H1 (cell line): ENCODE measurements around the gene AFF4. TPM values are rescaled to one million over a fixed set of nuclear protein-coding genes. Genes with fewer than 3 reads are reported as not detected.

Experiments
- CTCF ChIA-PET: fragments of 300-600 bp; sonication (Branson Sonifier 250); formaldehyde crosslinking; loops from one replicate; lab custom pipeline; 2021; ENCODE audit not compliant: partially characterized antibody; lab: Charles Lee
- POLR2A ChIA-PET: fragments of 300-600 bp; sonication (Branson Sonifier 250); formaldehyde crosslinking; loops from one replicate; lab custom pipeline; 2021; ENCODE audit warnings: inconsistent platforms; ENCODE audit not compliant: partially characterized antibody; lab: Charles Lee
- DNase-seq, 2 experiments: peaks; one replicate each; pipeline versions ENCODE4 v3.0.0 to v3.0.0-alpha.2; 2010 to 2022; ENCODE audit warnings: low spot score in 2 of 2, low read depth in 1 of 2, mixed read lengths in 1 of 2
- FAIRE-seq: peaks from 2 replicates; lab custom pipeline; 2011; peaks lifted over from hg19 to GRCh38; lab: Jason Lieb, UNC
- H2AFZ ChIP-seq: 2 replicates; pipeline ENCODE4 v1.8.1; 2012; ENCODE audit warnings: low read length, inconsistent platforms
- H2AK5ac ChIP-seq: 2 replicates; pipeline ENCODE4 v1.6.1; 2013; ENCODE audit warnings: low read depth, low read length
- H2BK120ac ChIP-seq: replicated peaks from 2 replicates; pipeline ENCODE3; 2013; ENCODE audit warnings: low read depth, low read length, inconsistent platforms
- H2BK12ac ChIP-seq: 2 replicates; pipeline ENCODE4 v1.6.1; 2013; ENCODE audit warnings: low read depth, low read length
- H2BK15ac ChIP-seq: 2 replicates; pipeline ENCODE4 v1.6.1; 2013; ENCODE audit warnings: low read length
- H2BK20ac ChIP-seq: 2 replicates; pipeline ENCODE4 v1.6.1; 2013; ENCODE audit warnings: low read length
- H2BK5ac ChIP-seq: 2 replicates; pipeline ENCODE4 v1.6.1; 2013; ENCODE audit warnings: low read depth, low read length
- H3K14ac ChIP-seq: 2 replicates; pipeline ENCODE4 v1.6.1; 2013; ENCODE audit warnings: inconsistent platforms; ENCODE audit not compliant: insufficient read length
- H3K18ac ChIP-seq: 2 replicates; pipeline ENCODE4 v1.6.1; 2013; ENCODE audit warnings: low read length; ENCODE audit errors: extremely low read depth
- H3K23ac ChIP-seq: 2 replicates; pipeline ENCODE4 v1.6.1; 2013; ENCODE audit warnings: inconsistent platforms; ENCODE audit not compliant: insufficient read length
- H3K23me2 ChIP-seq: 2 replicates; pipeline ENCODE4 v1.6.1; 2013; ENCODE audit warnings: low read depth, low read length
- H3K27ac ChIP-seq: 2 replicates; pipeline ENCODE4 v1.6.1; 2011; ENCODE audit warnings: low read depth, low read length, inconsistent platforms
- H3K27me3 ChIP-seq, 4 experiments: replicated peaks in 1 of 4; 1 replicate in 1 of 4; 2 replicates in 3 of 4; pipeline versions ENCODE4 v1.6.1 to v1.8.1; 2011 to 2013; ENCODE audit warnings: low read length in 3 of 4, mild to moderate bottlenecking in 3 of 4, inconsistent platforms in 2 of 4, mixed read lengths in 2 of 4, moderate library complexity in 1 of 4; ENCODE audit not compliant: control insufficient read depth in 3 of 4, insufficient read depth in 3 of 4; ENCODE audit errors: extremely low read depth in 1 of 4
- H3K36me3 ChIP-seq, 4 experiments: 2 replicates each; pipeline versions ENCODE4 v1.6.1 to v1.8.1; 2011 to 2013; ENCODE audit warnings: mild to moderate bottlenecking in 4 of 4, low read length in 3 of 4, moderate library complexity in 2 of 4, control low read depth in 1 of 4, inconsistent platforms in 1 of 4; ENCODE audit not compliant: insufficient read depth in 4 of 4, control insufficient read depth in 2 of 4
- H3K4ac ChIP-seq: replicated peaks from 2 replicates; pipeline ENCODE3; 2013; ENCODE audit warnings: low read length, low read depth, mixed read lengths, inconsistent platforms; ENCODE audit not compliant: insufficient read length
- H3K4me1 ChIP-seq, 4 experiments: replicated peaks in 1 of 4; 1 replicate in 1 of 4; 2 replicates in 3 of 4; pipeline versions ENCODE4 v1.6.1 to v1.8.1; 2011 to 2013; ENCODE audit warnings: low read length in 3 of 4, inconsistent platforms in 2 of 4, mixed read lengths in 1 of 4; ENCODE audit not compliant: insufficient read depth in 4 of 4, control insufficient read depth in 3 of 4
- H3K4me2 ChIP-seq, 2 experiments: 2 replicates each; pipeline versions ENCODE4 v1.6.1 to v1.8.1; 2011 to 2013; ENCODE audit warnings: low read depth in 2 of 2, low read length in 2 of 2, control low read depth in 1 of 2, inconsistent platforms in 1 of 2, mild to moderate bottlenecking in 1 of 2; ENCODE audit not compliant: insufficient read depth in 1 of 2
- H3K4me3 ChIP-seq, 4 experiments: fragments of 200-600, 300-600 bp in 1 of 4; sonication (generic), shearing (Covaris generic), sonication (Bioruptor Twin) in 1 of 4; 2 replicates each; pipeline versions ENCODE4 v1.5.1 to v1.8.1; 2011 to 2016; ENCODE audit warnings: low read length in 4 of 4, low read depth in 3 of 4, control low read depth in 2 of 4, inconsistent platforms in 2 of 4, mild to moderate bottlenecking in 2 of 4, mixed read lengths in 1 of 4, moderate library complexity in 1 of 4; ENCODE audit not compliant: insufficient read depth in 2 of 4; ENCODE audit errors: extremely low read depth in 1 of 4
- H3K56ac ChIP-seq: replicated peaks from 2 replicates; pipeline ENCODE3; 2013; ENCODE audit warnings: low read depth, mild to moderate bottlenecking, mixed read lengths, low read length, inconsistent platforms; ENCODE audit not compliant: insufficient read length
- H3K79me1 ChIP-seq: 2 replicates; pipeline ENCODE4 v1.6.1; 2013; ENCODE audit warnings: low read depth, low read length, control low read depth
- H3K79me2 ChIP-seq, 2 experiments: 2 replicates each; pipeline versions ENCODE4 v1.6.1 to v1.8.1; 2012 to 2013; ENCODE audit warnings: low read length in 2 of 2, mild to moderate bottlenecking in 2 of 2, inconsistent platforms in 1 of 2; ENCODE audit not compliant: insufficient read depth in 2 of 2, control insufficient read depth in 1 of 2
- H3K9ac ChIP-seq, 4 experiments: replicated peaks in 1 of 4; 1 replicate in 1 of 4; 2 replicates in 3 of 4; pipeline versions ENCODE4 v1.6.1 to v1.8.1; 2011 to 2013; ENCODE audit warnings: low read depth in 3 of 4, low read length in 3 of 4, control low read depth in 2 of 4, mild to moderate bottlenecking in 2 of 4, moderate library complexity in 2 of 4, inconsistent platforms in 1 of 4; ENCODE audit errors: extremely low read depth in 1 of 4
- H3K9me3 ChIP-seq, 2 experiments: 2 replicates each; pipeline versions ENCODE4 v1.6.1 to v1.8.1; 2012 to 2013; ENCODE audit warnings: mild to moderate bottlenecking in 2 of 2, moderate library complexity in 2 of 2, control low read depth in 1 of 2, inconsistent platforms in 1 of 2, low read depth in 1 of 2, low read length in 1 of 2, mixed read lengths in 1 of 2; ENCODE audit not compliant: insufficient read depth in 2 of 2
- H4K20me1 ChIP-seq, 2 experiments: replicated peaks in 1 of 2; 2 replicates each; pipeline versions ENCODE3 to v1.8.1; 2011 to 2013; ENCODE audit warnings: inconsistent platforms in 2 of 2, low read length in 2 of 2, mild to moderate bottlenecking in 1 of 2; ENCODE audit not compliant: insufficient read depth in 2 of 2, control insufficient read depth in 1 of 2
- H4K5ac ChIP-seq: 2 replicates; pipeline ENCODE4 v1.6.1; 2013; ENCODE audit warnings: low read length, low read depth, mixed read lengths, inconsistent platforms; ENCODE audit not compliant: insufficient read length
- H4K8ac ChIP-seq: 2 replicates; pipeline ENCODE4 v1.8.0; 2013; ENCODE audit warnings: mild to moderate bottlenecking, moderate library complexity, low read length, inconsistent platforms; ENCODE audit not compliant: insufficient read depth; ENCODE audit errors: extremely low read depth
- H4K91ac ChIP-seq: replicated peaks from 2 replicates; pipeline ENCODE3; 2013; ENCODE audit warnings: low read length, mixed read lengths, inconsistent platforms; ENCODE audit not compliant: insufficient read length
- CBX8 ChIP-seq: fragments of 300-800, 300-1000 bp; sonication (generic); IDR thresholded peaks from 2 replicates; pipeline ENCODE4 v1.7.1; 2016; ENCODE audit warnings: low read depth, low read length, borderline replicate concordance
- EP300 ChIP-seq, 2 experiments: IDR thresholded peaks; 1 replicate in 1 of 2; 2 replicates in 1 of 2; pipeline ENCODE4 v1.6.1; 2011 to 2012; ENCODE audit warnings: low read depth in 2 of 2, low read length in 2 of 2, mild to moderate bottlenecking in 2 of 2, borderline replicate concordance in 1 of 2, inconsistent platforms in 1 of 2, moderate library complexity in 1 of 2
- KDM5A ChIP-seq: fragments of 200-600 bp; IDR thresholded peaks from 2 replicates; pipeline ENCODE4 v1.7.1; 2012; ENCODE audit warnings: mild to moderate bottlenecking, low read length, inconsistent platforms, mixed read lengths
- POLR2AphosphoS5 ChIP-seq: IDR thresholded peaks from 2 replicates; pipeline ENCODE4 v1.6.1; 2011; ENCODE audit warnings: low read depth, low read length
- SUZ12 ChIP-seq: fragments of 200-600 bp; sonication (generic); IDR thresholded peaks from 2 replicates; pipeline ENCODE4 v1.6.1; 2012; ENCODE audit warnings: mild to moderate bottlenecking, inconsistent platforms, low read length, moderate library complexity, mixed read lengths
- WGBS, 2 experiments: shearing (Covaris generic) in 1 of 2; methylation state at CpG; one replicate each; pipeline versions ENCODE4 v1.1.6 to v1.1.7; 2013 to 2015; ENCODE audit warnings: low lambda C conversion rate in 2 of 2, mixed read lengths in 2 of 2, inconsistent platforms in 1 of 2, low coverage in 1 of 2, missing lambda C conversion rate in 1 of 2; ENCODE audit not compliant: insufficient replicate concordance in 2 of 2, insufficient coverage in 1 of 2, insufficient read length in 1 of 2; ENCODE audit errors: extremely low coverage in 1 of 2, missing lambda C conversion rate in 1 of 2; 5-methylcytosine and 5-hydroxymethylcytosine counted together
- polyA plus RNA-seq, 7 experiments: library from polyadenylated mRNA; depleted of rRNA in 3 of 7; stranded (reverse) in 5 of 7; unstranded in 2 of 7; fragments of >200 nt in 5 of 7; fragments of 200-250 nt in 2 of 7; gene quantifications; 1 replicate in 5 of 7; 2 replicates in 1 of 7; 4 replicates in 1 of 7; pipeline versions ENCODE4 v1.2.1 to v1.2.3, GENCODE V29; 2011 to 2013; ENCODE audit warnings: missing spikeins in 2 of 7, mixed read lengths in 2 of 7
- total RNA-seq: library from RNA; stranded (reverse); fragmentation: NEBNext Ultra II Directional; extraction: Animal tissue kit (Norgen Biotek cat#: 25700); gene quantifications from 2 replicates; pipeline ENCODE4 v1.2.1, GENCODE V29; 2021
- TF ChIP-seq, protein P1 (sequence below): IDR thresholded peaks from 2 replicates; pipeline ENCODE4 v1.6.1; 2012; ENCODE audit warnings: inconsistent platforms

AFF4 gene
- total and polyA plus RNA-seq, 2 of the 8 experiments (the other 6 are each of a cell fraction or from before 2014, with no cell fraction given): 12.0 to 61.4 TPM

- FAIRE-seq: no peak
- H3K79me1 ChIP-seq: no peaks in the 10 kb centered on the region
- ChIA-PET POLR2A (no interaction called here), CTCF (no interaction called here)
- H2BK20ac ChIP-seq: no peak overlapping the region
- H3K4me2 ChIP-seq: no peak overlapping the region
- H3K18ac ChIP-seq: no peak overlapping the region
- no peak overlapping the region for H3K4ac ChIP-seq
- no peaks in the 10 kb centered on the region for H3K4me1 ChIP-seq
- DNase-seq: no peak
- H2BK12ac ChIP-seq: no peak overlapping the region
- no peak overlapping the region for H2BK15ac ChIP-seq
- no peak overlapping the region for H3K27ac ChIP-seq
- no peaks in the 10 kb centered on the region for H3K36me3 ChIP-seq
- H3K14ac ChIP-seq: no peak overlapping the region
- H4K8ac ChIP-seq: no peak overlapping the region
- TF ChIP-seq EP300 (IDR thresholded peaks at IDR 0.05; ENCODE audit: borderline replicate concordance in 1 of 2, low read depth in 2 of 2, low read length in 2 of 2) (no peak), SUZ12 (no peak), POLR2AphosphoS5 (no peak), KDM5A (no peak), CBX8 (no peak)
- TF ChIP-seq, protein P1, sequence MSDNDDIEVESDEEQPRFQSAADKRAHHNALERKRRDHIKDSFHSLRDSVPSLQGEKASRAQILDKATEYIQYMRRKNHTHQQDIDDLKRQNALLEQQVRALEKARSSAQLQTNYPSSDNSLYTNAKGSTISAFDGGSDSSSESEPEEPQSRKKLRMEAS: no peak
- TF ChIP-seq, all 59 proteins: peak for 0
- no peak overlapping the region for H2AFZ ChIP-seq
- no peak overlapping the region for H3K23ac ChIP-seq
- no peak overlapping the region for H3K4me3 ChIP-seq
- no peak overlapping the region for H4K5ac ChIP-seq
- no peaks in the 10 kb centered on the region for H4K20me1 ChIP-seq
- H3K9ac ChIP-seq: no peak overlapping the region
- no peaks in the 10 kb centered on the region for H3K23me2 ChIP-seq
- H3K27me3 ChIP-seq: no peaks in the 10 kb centered on the region
- WGBS, 2 experiments: 90% methylated on average over 3 of the region's 3 CpGs; no CpG with 5 or more reads in 1 of the 2 experiments
- H3K9me3 ChIP-seq: peaks cover 0 to 2% of the 10 kb centered on the region in 2 experiments; a peak in 1 of 4 replicates
- H2BK5ac ChIP-seq: no peak overlapping the region
- no peak overlapping the region for H4K91ac ChIP-seq
- no peak overlapping the region for H3K56ac ChIP-seq
- H2AK5ac ChIP-seq: no peak overlapping the region
- H2BK120ac ChIP-seq: no peak overlapping the region
- H3K79me2 ChIP-seq: no peaks in the 10 kb centered on the region
Measured at GRCh38 chr5:132979367-132979940, 16.0 kb upstream of the AFF4 start.
